Heart left ventricle (tissue), 16 donors: ENCODE data around the gene GJB2. TPM values are rescaled to one million over a fixed set of nuclear protein-coding genes. Genes with fewer than 3 reads are reported as not detected.

Experiments
- ATAC-seq, 4 donors: fragments of 200-7000 bp; cut with Tn5 transposase; one replicate each; pipeline ENCODE4 v1.9.1; 2020 to 2022; ENCODE audit warnings: moderate library complexity in 4 of 4, mild to moderate bottlenecking in 3 of 4, moderate number of reproducible peaks in 1 of 4
- DNase-seq, 5 donors: peaks; one replicate each; pipeline ENCODE4 v3.0.0-alpha.2; 2020
- H3K27ac ChIP-seq, 12 donors: fragments of 200-600 bp; sonication (generic) in 4 of 12; one replicate each; pipeline versions ENCODE4 v1.5.0 to v1.8.0; 2016 to 2022; ENCODE audit warnings: mild to moderate bottlenecking in 2 of 12
- H3K27me3 ChIP-seq, 9 donors: fragments of 200-600 bp; sonication (generic) in 2 of 9; one replicate each; pipeline versions ENCODE4 v1.5.1 to v1.8.0; 2016 to 2022; ENCODE audit warnings: mild to moderate bottlenecking in 3 of 9
- H3K36me3 ChIP-seq, 9 donors: fragments of 200-600 bp; sonication (generic) in 2 of 9; one replicate each; pipeline versions ENCODE4 v1.5.0 to v1.8.0; 2018 to 2022; ENCODE audit warnings: mild to moderate bottlenecking in 2 of 9
- H3K4me1 ChIP-seq, 12 donors: fragments of 200-600 bp; sonication (generic) in 4 of 12; one replicate each; pipeline versions ENCODE4 v1.5.0 to v1.8.0; 2016 to 2022; ENCODE audit warnings: mild to moderate bottlenecking in 3 of 12
- H3K4me3 ChIP-seq, 12 donors: fragments of 200-600 bp; sonication (generic) in 4 of 12; one replicate each; pipeline versions ENCODE4 v1.5.0 to v1.8.0; 2017 to 2022; ENCODE audit warnings: mild to moderate bottlenecking in 9 of 12, moderate library complexity in 4 of 12
- H3K9me3 ChIP-seq, 12 donors: fragments of 200-600 bp; sonication (generic) in 4 of 12; one replicate each; pipeline versions ENCODE4 v1.5.0 to v1.8.0; 2016 to 2022; ENCODE audit warnings: mild to moderate bottlenecking in 1 of 12
- POLR2A ChIP-seq, 2 donors: fragments of 450-650 bp; IDR thresholded peaks; one replicate each; pipeline ENCODE4 v1.6.1; 2017; ENCODE audit warnings: antibody characterized with exemption in 2 of 2, mild to moderate bottlenecking in 2 of 2, moderate library complexity in 2 of 2
- WGBS, 4 donors: extraction: QIAGEN DNeasy Blood & Tissue Kit in 2 of 4; methylation state at CpG; one replicate each; pipeline versions ENCODE4 v1.1.5 to v1.1.7; 2013 to 2018; 5-methylcytosine and 5-hydroxymethylcytosine counted together
- intact Hi-C, 10 donors: fragments of 100-400 bp; cut with DNase I; formaldehyde crosslinking; loops; one replicate each; pipeline versions ENCODE4 v1.11.1 to v1.14.2; 2022
- polyA plus RNA-seq, 2 donors: library from polyadenylated mRNA; stranded (reverse); fragments of 200-250 nt; gene quantifications; one replicate each; pipeline ENCODE4 v1.2.3, GENCODE V29; 2013
- total RNA-seq, 9 donors: library from RNA; depleted of rRNA in 2 of 9; stranded (reverse); fragments of >200 nt in 2 of 9; fragmentation: NEBNext Ultra II Directional in 3 of 9; extraction: Animal tissue kit (Norgen Biotek cat#: 25700) in 3 of 9; gene quantifications; one replicate each; pipeline versions ENCODE4 v1.1.0 to v1.2.4, GENCODE V29; 2016 to 2023
- TF ChIP-seq, protein P1 (sequence below), 12 donors: fragments of 200-600 bp; sonication (generic) in 4 of 12; IDR thresholded peaks; one replicate each; pipeline versions ENCODE4 v1.5.0 to v1.8.0; 2018 to 2022; ENCODE audit warnings: antibody characterized with exemption in 12 of 12, mild to moderate bottlenecking in 5 of 12
- donor health status: ischemic (EF 13 %, LVEDD 7.1; RV severe dilation, severe dysfunction).
- donor health status: healthy with polysubstance abuse.
- donor health status: DM: no; HTN: yes; CAD: no.
- donor health status: DM: no; HTN: no; CAD: no.
- donor health status: ischemic (EF 25% LVEDD 6.9; RV normal size, moderate dysfunction).
- donor health status: ischemic (EF 25% LVEDD 5.7; RV mildly dilated, moderate dysfunction).
- donor health status: healthy.
- donor health status: DM: yes; HTN: yes; CAD: no.
- donor health status: ischemic (EF 35%, LVEDD 5.7; RV mildly dilated, moderate dysfunction).
- donor health status: nonischemic (EF 11% LVEDD 7.7; RV severe dilation, severe dysfunction).
- donor health status: DM: yes; HTN: yes; CAD: no.
- donor health status: PGD.
- donor health status: ischemic (EF 29% LVEDD 5.4; RV normal size, mild dysfunction).
- donor health status: nonischemic (EF 23%, LVEDD 6.1; RV moderate dilation, normal function).

GJB2 gene
- total and polyA plus RNA-seq, 11 donors, result 0.10 to 2.0 (median 0.26) TPM; not detected in 1

DNA sequence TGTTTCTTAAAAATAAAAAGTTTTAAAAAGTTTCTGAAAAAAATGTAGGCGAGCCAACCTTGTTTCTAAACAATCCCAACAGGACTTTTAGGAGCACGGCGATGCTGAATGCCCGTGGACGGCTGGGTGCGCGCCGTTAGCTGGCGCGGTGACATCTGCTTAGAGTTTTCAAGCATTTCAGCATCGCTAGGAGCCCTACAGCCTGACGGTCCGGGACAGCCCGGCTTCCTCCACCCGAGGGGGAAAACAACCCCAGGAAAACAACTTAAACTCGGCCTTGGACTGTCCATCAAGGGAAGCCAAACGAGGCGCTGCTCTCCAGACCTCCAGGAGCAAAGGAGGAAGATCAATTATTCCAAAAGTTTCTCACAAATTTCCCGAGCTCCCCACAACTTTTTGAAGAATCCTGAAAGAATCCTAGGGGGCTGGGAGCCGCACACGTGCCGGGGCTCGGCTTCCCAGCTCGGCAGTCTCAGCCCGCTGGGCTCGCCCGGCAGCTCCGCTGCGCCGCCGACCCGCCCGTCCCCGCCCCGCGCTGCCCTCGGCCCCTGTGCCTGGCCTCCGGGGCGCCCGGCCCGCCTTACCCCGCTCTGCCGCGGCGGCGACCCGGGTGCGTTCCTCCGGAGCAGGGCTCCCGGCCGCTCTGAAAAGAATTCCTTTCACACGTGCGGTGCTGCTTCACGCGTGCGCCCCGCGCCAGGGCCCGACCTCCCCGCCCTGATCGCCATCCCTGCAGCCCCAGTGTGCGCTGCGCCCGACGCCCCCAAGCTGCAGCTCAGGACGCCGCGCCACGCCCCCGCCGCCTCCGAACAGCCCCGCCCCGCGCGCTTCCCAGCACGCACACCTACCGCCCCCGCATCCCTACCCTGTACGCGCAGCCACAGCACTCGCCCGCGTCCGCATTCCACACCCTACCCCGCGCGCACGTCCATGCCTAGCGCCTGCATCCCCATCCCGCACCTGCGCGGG is 32.1 kb downstream of the GJB2 start, which contains the start of gene GJA3:
Gene GJA3 (minus strand): TSS at position 747 of the 969 bp plus-strand sequence. CDS start 17,764 bp downstream, outside the sequence.
- no peaks in the 10 kb centered on the region for H3K9me3 ChIP-seq
- H3K27me3 ChIP-seq, result peaks cover 8 to 88% (median 32%) of the 10 kb centered on the region in 9 donors
- WGBS, 4 donors, result 1% methylated on average over 40 to 93 of the region's 93 CpGs
- H3K4me1 ChIP-seq, result peaks cover 0 to 23% (median 8%) of the 10 kb centered on the region in 12 donors
- no peaks in the 10 kb centered on the region for H3K36me3 ChIP-seq
- H3K27ac ChIP-seq, result peak within 1 kb of the TSS in 11 of 12 donors; percentile 56 to 90 (median 78)
- intact Hi-C loops, result loop anchor here in 9 of 10 donors (1.0 to 10.0 kb wide), 15 partner anchors 20 to 233 kb away; no protein-coding TSS in a partner anchor
- no peak for TF ChIP-seq POLR2A (IDR thresholded peaks at IDR 0.05)
- TF ChIP-seq, protein P1, sequence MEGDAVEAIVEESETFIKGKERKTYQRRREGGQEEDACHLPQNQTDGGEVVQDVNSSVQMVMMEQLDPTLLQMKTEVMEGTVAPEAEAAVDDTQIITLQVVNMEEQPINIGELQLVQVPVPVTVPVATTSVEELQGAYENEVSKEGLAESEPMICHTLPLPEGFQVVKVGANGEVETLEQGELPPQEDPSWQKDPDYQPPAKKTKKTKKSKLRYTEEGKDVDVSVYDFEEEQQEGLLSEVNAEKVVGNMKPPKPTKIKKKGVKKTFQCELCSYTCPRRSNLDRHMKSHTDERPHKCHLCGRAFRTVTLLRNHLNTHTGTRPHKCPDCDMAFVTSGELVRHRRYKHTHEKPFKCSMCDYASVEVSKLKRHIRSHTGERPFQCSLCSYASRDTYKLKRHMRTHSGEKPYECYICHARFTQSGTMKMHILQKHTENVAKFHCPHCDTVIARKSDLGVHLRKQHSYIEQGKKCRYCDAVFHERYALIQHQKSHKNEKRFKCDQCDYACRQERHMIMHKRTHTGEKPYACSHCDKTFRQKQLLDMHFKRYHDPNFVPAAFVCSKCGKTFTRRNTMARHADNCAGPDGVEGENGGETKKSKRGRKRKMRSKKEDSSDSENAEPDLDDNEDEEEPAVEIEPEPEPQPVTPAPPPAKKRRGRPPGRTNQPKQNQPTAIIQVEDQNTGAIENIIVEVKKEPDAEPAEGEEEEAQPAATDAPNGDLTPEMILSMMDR (IDR thresholded peaks at IDR 0.05), result peak in 4 of 12 donors; percentile 18 to 45 (median 28)
- DNase-seq, result peak; percentile 69 to 78 (median 72)
- ATAC-seq, result peak; percentile 68 to 92 (median 82)
- peak within 1 kb of the TSS; percentile 45 to 72 (median 62) for H3K4me3 ChIP-seq

DNA sequence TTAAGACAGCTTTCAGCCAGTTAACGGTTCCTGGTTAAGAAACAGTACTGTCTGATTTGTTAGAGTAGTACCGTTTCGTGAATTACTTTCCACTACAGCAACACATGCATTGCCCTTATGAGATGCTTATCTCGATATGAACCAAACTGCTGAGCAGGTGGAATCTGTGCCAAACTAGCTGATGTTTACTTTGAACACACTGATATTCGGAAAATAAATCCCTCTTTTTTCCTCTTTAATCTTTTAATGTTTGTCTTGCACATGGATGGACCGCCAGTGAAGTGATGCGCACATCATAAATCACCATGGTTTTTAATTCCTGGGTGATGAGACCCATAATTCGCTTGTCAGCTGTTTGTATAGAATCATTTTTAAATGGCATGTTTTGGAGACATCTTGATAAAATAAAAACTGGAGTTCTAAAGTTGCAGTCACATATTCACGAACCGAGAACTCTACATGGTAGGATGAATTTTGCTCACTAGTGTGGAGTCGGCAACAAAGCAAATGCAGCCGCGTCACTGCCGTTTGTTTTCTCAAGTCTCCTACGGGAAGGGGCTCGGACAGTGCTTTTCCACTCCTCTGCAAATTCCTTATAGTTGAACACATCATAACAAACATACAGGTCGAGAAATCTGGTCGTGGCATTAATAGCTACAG is 33.0 kb downstream of the GJB2 start:
- peak overlapping the region in 11 of 12 donors; percentile 56 to 90 (median 78) for H3K27ac ChIP-seq
- DNase-seq (no peak), ATAC-seq (no peak)
- TF ChIP-seq, protein P1 (IDR thresholded peaks at IDR 0.05), result no peak
- no peak for TF ChIP-seq POLR2A (IDR thresholded peaks at IDR 0.05)
- intact Hi-C loops, result loop anchor here in 9 of 10 donors (1.0 to 10.0 kb wide), 14 partner anchors 19 to 232 kb away; no protein-coding TSS in a partner anchor
- WGBS, 4 donors, result 20 to 30% (median 22%) methylated on average over 18 of the region's 18 CpGs
- no peaks in the 10 kb centered on the region for H3K36me3 ChIP-seq
- peaks cover 0 to 23% (median 8%) of the 10 kb centered on the region in 12 donors for H3K4me1 ChIP-seq
- H3K4me3 ChIP-seq, result peak overlapping the region; percentile 45 to 72 (median 62)
- H3K27me3 ChIP-seq, result peaks cover 8 to 90% (median 32%) of the 10 kb centered on the region in 9 donors
- no peaks in the 10 kb centered on the region for H3K9me3 ChIP-seq

DNA sequence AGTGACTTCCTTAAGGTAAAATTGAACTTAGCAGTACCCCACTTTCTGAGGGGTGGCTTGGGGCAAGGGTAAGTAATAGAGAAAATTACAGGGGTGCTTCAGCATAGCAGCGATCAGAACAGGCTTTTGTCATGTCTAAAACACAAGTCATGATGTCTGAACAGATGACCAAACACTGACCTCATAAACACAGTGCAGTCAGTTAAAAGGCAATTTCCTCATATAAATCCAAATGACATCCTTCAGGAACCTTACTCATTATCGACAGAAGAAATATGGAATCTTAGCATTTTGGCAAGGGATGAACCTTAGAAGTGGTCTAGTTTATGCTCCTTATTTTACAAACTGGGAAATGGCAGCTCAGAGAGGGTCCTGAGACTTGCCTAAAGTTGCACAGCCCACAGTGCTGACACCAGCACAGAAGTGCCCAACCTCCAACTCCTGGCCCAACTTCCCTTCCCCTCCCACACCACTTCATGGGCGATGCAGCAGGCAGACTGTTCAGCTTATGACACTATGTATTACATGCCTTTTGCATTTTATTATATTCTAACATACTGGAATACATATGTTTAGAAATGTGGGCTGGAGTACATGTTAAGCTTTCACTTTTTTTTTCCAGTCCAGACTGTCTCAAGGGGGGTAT is 35.5 kb downstream of the GJB2 start:
- Histone ChIP-seq H3K27ac (no peak overlapping the region), H3K9me3 (no peaks in the 10 kb centered on the region), H3K4me1 (peaks cover 0 to 23% (median 8%) of the 10 kb centered on the region in 12 donors), H3K4me3 (no peak overlapping the region), H3K36me3 (no peaks in the 10 kb centered on the region), H3K27me3 (peaks cover 8 to 75% (median 32%) of the 10 kb centered on the region in 9 donors)
- intact Hi-C loops, result no loop called here
- WGBS, 4 donors, result 49 to 52% (median 50%) methylated on average over 3 of the region's 3 CpGs
- DNase-seq, result no peak
- ATAC-seq, result peak in 1 of 4 donors; percentile 33
- TF ChIP-seq POLR2A (IDR thresholded peaks at IDR 0.05), result no peak
- TF ChIP-seq, protein P1 (IDR thresholded peaks at IDR 0.05), result no peak
